Loucy (cell line): Measurements from ENCODE around the gene PANX2.

Experiments
- H2AFZ ChIP-seq: fragments of 200-600 bp; sonication (generic); 2 replicates; pipeline ENCODE4 v1.6.0; 2016; ENCODE audit warnings: antibody characterized with exemption, mild to moderate bottlenecking, low read length, moderate library complexity
- H3F3A ChIP-seq: fragments of 200-600 bp; 2 replicates; pipeline ENCODE4 v1.6.0; 2016; ENCODE audit warnings: antibody characterized with exemption, low read depth, mild to moderate bottlenecking
- H3K27me3 ChIP-seq: fragments of 200-600 bp; sonication (generic); 2 replicates; pipeline ENCODE4 v1.6.1; 2014; ENCODE audit warnings: low read length, mild to moderate bottlenecking; ENCODE audit not compliant: insufficient read depth, poor library complexity, severe bottlenecking
- H3K36me3 ChIP-seq: fragments of 200-600 bp; sonication (generic); 2 replicates; pipeline ENCODE4 v1.6.1; 2016; ENCODE audit warnings: low read length; ENCODE audit not compliant: insufficient read depth
- H3K4me1 ChIP-seq: fragments of 200-600 bp; sonication (generic); 2 replicates; pipeline ENCODE4 v1.5.1; 2014; ENCODE audit warnings: low read length, mild to moderate bottlenecking; ENCODE audit not compliant: insufficient read depth, poor library complexity, severe bottlenecking
- H3K4me2 ChIP-seq: fragments of 200-600 bp; sonication (generic); 2 replicates; pipeline ENCODE4 v1.6.0; 2014; ENCODE audit warnings: antibody characterized with exemption, low read length, low read depth, mild to moderate bottlenecking; ENCODE audit not compliant: poor library complexity, severe bottlenecking
- H3K4me3 ChIP-seq: fragments of 200-600 bp; sonication (generic); 2 replicates; pipeline ENCODE4 v1.5.1; 2014; ENCODE audit warnings: low read length, mild to moderate bottlenecking, mixed read lengths; ENCODE audit not compliant: poor library complexity, severe bottlenecking
- H3K79me2 ChIP-seq: fragments of 200-600 bp; sonication (generic); 2 replicates; pipeline ENCODE4 v1.6.1; 2014; ENCODE audit warnings: low read length; ENCODE audit not compliant: insufficient read depth
- H3K9ac ChIP-seq: fragments of 200-600 bp; sonication (generic); 2 replicates; pipeline ENCODE4 v1.6.0; 2014; ENCODE audit warnings: mild to moderate bottlenecking, low read depth, low read length, moderate library complexity; ENCODE audit not compliant: poor library complexity, severe bottlenecking
- H3K9me2 ChIP-seq: fragments of 200-600 bp; sonication (generic); replicated peaks from 2 replicates; pipeline ENCODE4 v1.6.1; 2016; ENCODE audit warnings: low read depth, low read length, mixed read lengths
- H3K9me3 ChIP-seq: fragments of 200-600 bp; sonication (generic); 2 replicates; pipeline ENCODE4 v1.6.1; 2014; ENCODE audit warnings: mild to moderate bottlenecking, antibody characterized with exemption, low read length, low read depth; ENCODE audit not compliant: insufficient read depth
- H4K20me1 ChIP-seq: fragments of 200-600 bp; sonication (generic); 2 replicates; pipeline ENCODE4 v1.6.0; 2014; ENCODE audit warnings: antibody characterized with exemption, low read length, mild to moderate bottlenecking; ENCODE audit not compliant: insufficient read depth, poor library complexity, severe bottlenecking
- CTCF ChIP-seq: fragments of 200-600 bp; sonication (generic); conservative IDR thresholded peaks from 2 replicates; pipeline ENCODE4 v1.5.1; 2014; ENCODE audit warnings: mild to moderate bottlenecking, antibody characterized with exemption, low read length
- EZH2phosphoT487 ChIP-seq: fragments of 200-600 bp; IDR thresholded peaks from 2 replicates; pipeline ENCODE4 v1.6.1; 2018; ENCODE audit warnings: antibody characterized with exemption, mild to moderate bottlenecking, moderate library complexity, borderline replicate concordance

Gene PANX2

GRCh38 chr22:50198624-50199017, 28.1 kb downstream of the PANX2 start:
- Histone ChIP-seq H3K36me3 (peaks cover 19% of the 10 kb centered on the region; the same call in 1 of the 2 replicates), H3K9me2 (no peaks in the 10 kb centered on the region), H3K79me2 (peaks cover 38% of the 10 kb centered on the region), H3K4me2 (no peak overlapping the region), H4K20me1 (peaks cover 19% of the 10 kb centered on the region), H3K27me3 (no peaks in the 10 kb centered on the region), H3F3A (no peaks in the 10 kb centered on the region), H3K9me3 (no peaks in the 10 kb centered on the region), H2AFZ (no peak overlapping the region), H3K4me1 (peaks cover 10% of the 10 kb centered on the region), H3K4me3 (no peak overlapping the region), H3K9ac (no peak overlapping the region)
- TF ChIP-seq EZH2phosphoT487: no peak
- no peak for TF ChIP-seq CTCF

GRCh38 chr22:50199251-50199721, 28.8 kb downstream of the PANX2 start:
- Histone ChIP-seq H3K4me1 (peaks cover 10% of the 10 kb centered on the region), H3K27me3 (no peaks in the 10 kb centered on the region), H3K4me2 (no peak overlapping the region), H4K20me1 (peaks cover 19% of the 10 kb centered on the region), H3K9me2 (no peaks in the 10 kb centered on the region), H3F3A (no peaks in the 10 kb centered on the region), H3K9me3 (no peaks in the 10 kb centered on the region), H3K9ac (no peak overlapping the region), H3K79me2 (peaks cover 31% of the 10 kb centered on the region), H2AFZ (no peak overlapping the region), H3K4me3 (no peak overlapping the region), H3K36me3 (peaks cover 16% of the 10 kb centered on the region; the same call in 1 of the 2 replicates)
- no peak for TF ChIP-seq CTCF
- no peak for TF ChIP-seq EZH2phosphoT487

GRCh38 chr22:50199829-50200460, 29.4 kb downstream of the PANX2 start:
- Histone ChIP-seq H3K27me3 (no peaks in the 10 kb centered on the region), H3K36me3 (peaks cover 10% of the 10 kb centered on the region; the same call in 1 of the 2 replicates), H4K20me1 (peaks cover 19% of the 10 kb centered on the region), H3K9me3 (no peaks in the 10 kb centered on the region), H3K4me2 (peak overlapping the region; percentile 79), H3K79me2 (peaks cover 25% of the 10 kb centered on the region), H3K9ac (peak overlapping the region; percentile 61), H3K4me3 (peak overlapping the region; percentile 84), H3K9me2 (no peaks in the 10 kb centered on the region), H3F3A (no peaks in the 10 kb centered on the region), H3K4me1 (peaks cover 10% of the 10 kb centered on the region), H2AFZ (peak overlapping the region; percentile 67; the same call in 1 of the 2 replicates)
- no peak for TF ChIP-seq CTCF
- TF ChIP-seq EZH2phosphoT487: no peak
